ENCODE results near the gene TTC13. TPM values are rescaled to one million over a fixed set of nuclear protein-coding genes. Genes with fewer than 3 reads are reported as not detected.

The TTC13 gene
- total and polyA plus RNA-seq, 4 donors = 2.6 to 17.5 (median 6.8) TPM

DNA sequence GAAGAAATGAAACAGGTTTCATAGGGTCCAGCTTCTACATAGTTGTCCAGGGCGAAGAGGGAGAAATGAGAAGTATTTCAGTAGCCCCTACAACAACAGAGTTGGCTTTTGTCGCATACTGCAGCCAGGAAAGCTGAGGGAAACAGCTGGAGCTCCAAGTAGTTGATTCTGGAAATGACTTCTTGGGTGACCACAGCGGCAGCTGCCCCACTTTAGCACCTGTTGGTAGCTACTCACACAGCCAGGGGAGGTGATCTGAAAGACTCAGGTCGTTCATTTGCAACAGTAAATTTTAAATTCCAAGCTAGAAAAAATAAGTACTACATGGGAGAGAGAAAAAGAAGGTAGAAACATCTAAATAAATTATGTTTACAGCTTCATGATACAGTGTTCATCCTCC lies 2.3 kb downstream of the TTC13 start:
- Histone ChIP-seq H3K27me3 (ENCODE audit: control insufficient read depth in 4 of 4, insufficient read depth in 4 of 4, low read length in 3 of 4) (no peaks in the 10 kb centered on the region), H3K9me3 (ENCODE audit: control insufficient read depth in 4 of 4, low read length in 3 of 4) (no peaks in the 10 kb centered on the region), H3K9ac (ENCODE audit: low read depth in 1 of 2, low read length in 2 of 2) (no peak overlapping the region), H3K36me3 (ENCODE audit: control insufficient read depth in 4 of 4, insufficient read depth in 3 of 4, low read depth in 1 of 4, low read length in 3 of 4) (peaks cover 0 to 5% (median 0%) of the 10 kb centered on the region in 4 donors), H3K4me3 (ENCODE audit: low read depth in 1 of 3, low read length in 3 of 3) (no peak overlapping the region), H3K4me1 (ENCODE audit: control insufficient read depth in 4 of 4, insufficient read depth in 4 of 4, low read length in 3 of 4) (peaks cover 0 to 16% (median 14%) of the 10 kb centered on the region in 4 donors), H3K27ac (ENCODE audit: low read depth in 1 of 2, low read length in 2 of 2) (no peak overlapping the region)
- whole genome bisulfite sequencing = 96% methylated on average over 4 of the region's 4 CpGs
- DNase-seq (ENCODE audit: low spot score) = no peak
- no peak for TF ChIP-seq EGR1 (IDR thresholded peaks at IDR 0.05; ENCODE audit: low read depth in 2 of 2)
- TF ChIP-seq RXRA (IDR thresholded peaks at IDR 0.05) = no peak
- no peak for TF ChIP-seq HNF4A (conservative IDR thresholded peaks at IDR 0.05)
- TF ChIP-seq SP1 (IDR thresholded peaks at IDR 0.05) = no peak
- TF ChIP-seq GABPA (IDR thresholded peaks at IDR 0.05 in 1 of 2, conservative IDR thresholded peaks at IDR 0.05 in 1 of 2) = no peak
- TF ChIP-seq, protein P1, sequence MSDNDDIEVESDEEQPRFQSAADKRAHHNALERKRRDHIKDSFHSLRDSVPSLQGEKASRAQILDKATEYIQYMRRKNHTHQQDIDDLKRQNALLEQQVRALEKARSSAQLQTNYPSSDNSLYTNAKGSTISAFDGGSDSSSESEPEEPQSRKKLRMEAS (IDR thresholded peaks at IDR 0.05) = no peak
- TF ChIP-seq RAD21 (IDR thresholded peaks at IDR 0.05) = no peak
- TF ChIP-seq JUND (IDR thresholded peaks at IDR 0.05) = no peak

DNA sequence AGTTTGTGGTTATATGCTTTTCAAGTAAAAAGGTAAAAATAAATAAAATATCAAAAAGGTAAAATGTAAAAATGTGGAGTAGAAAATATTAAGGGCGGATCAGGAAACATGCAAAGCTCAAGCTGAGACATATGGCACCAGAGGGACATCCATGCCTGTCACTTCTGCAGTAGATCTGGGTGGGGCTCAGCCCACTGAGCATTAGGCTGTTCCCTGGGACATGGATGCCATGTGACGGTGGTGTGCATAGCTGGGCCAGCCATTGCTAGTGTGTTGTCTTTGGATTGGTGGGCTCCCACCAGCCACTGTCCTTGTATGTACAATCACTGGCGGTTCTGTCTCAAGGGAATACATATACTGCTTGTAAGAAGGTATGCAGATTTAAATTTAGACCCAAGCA lies 3.0 kb downstream of the TTC13 start:
- Histone ChIP-seq H3K4me3 (ENCODE audit: low read depth in 1 of 3, low read length in 3 of 3) (no peak overlapping the region), H3K9ac (ENCODE audit: low read depth in 1 of 2, low read length in 2 of 2) (no peak overlapping the region), H3K9me3 (ENCODE audit: control insufficient read depth in 4 of 4, low read length in 3 of 4) (no peaks in the 10 kb centered on the region), H3K27ac (ENCODE audit: low read depth in 1 of 2, low read length in 2 of 2) (no peak overlapping the region), H3K4me1 (ENCODE audit: control insufficient read depth in 4 of 4, insufficient read depth in 4 of 4, low read length in 3 of 4) (peaks cover 0 to 16% (median 14%) of the 10 kb centered on the region in 4 donors), H3K36me3 (ENCODE audit: control insufficient read depth in 4 of 4, insufficient read depth in 3 of 4, low read depth in 1 of 4, low read length in 3 of 4) (peaks cover 0 to 5% (median 0%) of the 10 kb centered on the region in 4 donors), H3K27me3 (ENCODE audit: control insufficient read depth in 4 of 4, insufficient read depth in 4 of 4, low read length in 3 of 4) (no peaks in the 10 kb centered on the region)
- TF ChIP-seq NR2F2 (IDR thresholded peaks at IDR 0.05) (no peak), GABPA (IDR thresholded peaks at IDR 0.05 in 1 of 2, conservative IDR thresholded peaks at IDR 0.05 in 1 of 2) (no peak), FOXA1 (IDR thresholded peaks at IDR 0.05) (no peak), RAD21 (IDR thresholded peaks at IDR 0.05) (no peak)
- TF ChIP-seq, protein P2, sequence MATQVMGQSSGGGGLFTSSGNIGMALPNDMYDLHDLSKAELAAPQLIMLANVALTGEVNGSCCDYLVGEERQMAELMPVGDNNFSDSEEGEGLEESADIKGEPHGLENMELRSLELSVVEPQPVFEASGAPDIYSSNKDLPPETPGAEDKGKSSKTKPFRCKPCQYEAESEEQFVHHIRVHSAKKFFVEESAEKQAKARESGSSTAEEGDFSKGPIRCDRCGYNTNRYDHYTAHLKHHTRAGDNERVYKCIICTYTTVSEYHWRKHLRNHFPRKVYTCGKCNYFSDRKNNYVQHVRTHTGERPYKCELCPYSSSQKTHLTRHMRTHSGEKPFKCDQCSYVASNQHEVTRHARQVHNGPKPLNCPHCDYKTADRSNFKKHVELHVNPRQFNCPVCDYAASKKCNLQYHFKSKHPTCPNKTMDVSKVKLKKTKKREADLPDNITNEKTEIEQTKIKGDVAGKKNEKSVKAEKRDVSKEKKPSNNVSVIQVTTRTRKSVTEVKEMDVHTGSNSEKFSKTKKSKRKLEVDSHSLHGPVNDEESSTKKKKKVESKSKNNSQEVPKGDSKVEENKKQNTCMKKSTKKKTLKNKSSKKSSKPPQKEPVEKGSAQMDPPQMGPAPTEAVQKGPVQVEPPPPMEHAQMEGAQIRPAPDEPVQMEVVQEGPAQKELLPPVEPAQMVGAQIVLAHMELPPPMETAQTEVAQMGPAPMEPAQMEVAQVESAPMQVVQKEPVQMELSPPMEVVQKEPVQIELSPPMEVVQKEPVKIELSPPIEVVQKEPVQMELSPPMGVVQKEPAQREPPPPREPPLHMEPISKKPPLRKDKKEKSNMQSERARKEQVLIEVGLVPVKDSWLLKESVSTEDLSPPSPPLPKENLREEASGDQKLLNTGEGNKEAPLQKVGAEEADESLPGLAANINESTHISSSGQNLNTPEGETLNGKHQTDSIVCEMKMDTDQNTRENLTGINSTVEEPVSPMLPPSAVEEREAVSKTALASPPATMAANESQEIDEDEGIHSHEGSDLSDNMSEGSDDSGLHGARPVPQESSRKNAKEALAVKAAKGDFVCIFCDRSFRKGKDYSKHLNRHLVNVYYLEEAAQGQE (IDR thresholded peaks at IDR 0.05) = no peak
- TF ChIP-seq, protein P3, sequence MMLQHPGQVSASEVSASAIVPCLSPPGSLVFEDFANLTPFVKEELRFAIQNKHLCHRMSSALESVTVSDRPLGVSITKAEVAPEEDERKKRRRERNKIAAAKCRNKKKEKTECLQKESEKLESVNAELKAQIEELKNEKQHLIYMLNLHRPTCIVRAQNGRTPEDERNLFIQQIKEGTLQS (IDR thresholded peaks at IDR 0.05) = no peak
- TF ChIP-seq, protein P4, sequence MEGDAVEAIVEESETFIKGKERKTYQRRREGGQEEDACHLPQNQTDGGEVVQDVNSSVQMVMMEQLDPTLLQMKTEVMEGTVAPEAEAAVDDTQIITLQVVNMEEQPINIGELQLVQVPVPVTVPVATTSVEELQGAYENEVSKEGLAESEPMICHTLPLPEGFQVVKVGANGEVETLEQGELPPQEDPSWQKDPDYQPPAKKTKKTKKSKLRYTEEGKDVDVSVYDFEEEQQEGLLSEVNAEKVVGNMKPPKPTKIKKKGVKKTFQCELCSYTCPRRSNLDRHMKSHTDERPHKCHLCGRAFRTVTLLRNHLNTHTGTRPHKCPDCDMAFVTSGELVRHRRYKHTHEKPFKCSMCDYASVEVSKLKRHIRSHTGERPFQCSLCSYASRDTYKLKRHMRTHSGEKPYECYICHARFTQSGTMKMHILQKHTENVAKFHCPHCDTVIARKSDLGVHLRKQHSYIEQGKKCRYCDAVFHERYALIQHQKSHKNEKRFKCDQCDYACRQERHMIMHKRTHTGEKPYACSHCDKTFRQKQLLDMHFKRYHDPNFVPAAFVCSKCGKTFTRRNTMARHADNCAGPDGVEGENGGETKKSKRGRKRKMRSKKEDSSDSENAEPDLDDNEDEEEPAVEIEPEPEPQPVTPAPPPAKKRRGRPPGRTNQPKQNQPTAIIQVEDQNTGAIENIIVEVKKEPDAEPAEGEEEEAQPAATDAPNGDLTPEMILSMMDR (IDR thresholded peaks at IDR 0.05; ENCODE audit: low read depth, low read length, missing input control) = no peak
- no peak for DNase-seq (ENCODE audit: low spot score)
- 63% methylated on average over 3 of the region's 3 CpGs for WGBS
